WTC11 (cell line): ENCODE results near the gene TEAD1. TPM values are rescaled to one million over a fixed set of nuclear protein-coding genes. Genes with fewer than 3 reads are reported as not detected.

ENCODE experiments used
- ATAC-seq: fragments of 200-7000 bp; cut with Tn5 transposase; 2 replicates; pipeline ENCODE4 v1.10.0; 2021; ENCODE audit warnings: mild to moderate bottlenecking, moderate library complexity
- CTCF ChIA-PET: fragments of 300-600 bp; sonication (Branson Sonifier 250); formaldehyde crosslinking; loops from one replicate; lab custom pipeline; 2021; ENCODE audit warnings: antibody characterized with exemption; lab: Charles Lee
- POLR2A ChIA-PET: fragments of 350-600 bp; sonication (Branson Sonifier 250); formaldehyde crosslinking; loops from one replicate; lab custom pipeline; 2021; ENCODE audit warnings: antibody characterized with exemption; lab: Charles Lee
- DNase-seq: peaks from one replicate; pipeline ENCODE4 v3.0.0; 2021; ENCODE audit warnings: low spot score
- H3K27ac Mint-ChIP-seq: 2 replicates; pipeline ENCODE4 v1.8.0; 2021; ENCODE audit warnings: mixed read lengths
- H3K27me3 Mint-ChIP-seq: 2 replicates; pipeline ENCODE4 v1.8.0; 2021; ENCODE audit warnings: low read depth, mild to moderate bottlenecking, moderate library complexity, mixed read lengths
- H3K36me3 Mint-ChIP-seq: 2 replicates; pipeline ENCODE4 v1.8.0; 2021; ENCODE audit warnings: mixed read lengths
- H3K4me1 Mint-ChIP-seq: 2 replicates; pipeline ENCODE4 v1.8.0; 2022; ENCODE audit warnings: mixed read lengths
- H3K4me3 Mint-ChIP-seq: 2 replicates; pipeline ENCODE4 v1.8.0; 2021; ENCODE audit warnings: mild to moderate bottlenecking, moderate library complexity, mixed read lengths
- H3K9me3 Mint-ChIP-seq: 2 replicates; pipeline ENCODE4 v1.8.0; 2021; ENCODE audit warnings: mixed read lengths
- ATF1 ChIP-seq: sonication (generic); formaldehyde crosslinking; IDR thresholded peaks from 2 replicates; pipeline ENCODE4 v1.8.1; 2023; ENCODE audit warnings: mild to moderate bottlenecking, moderate library complexity, missing genetic modification reagents
- CBFB ChIP-seq: sonication (generic); formaldehyde crosslinking; IDR thresholded peaks from 2 replicates; pipeline ENCODE4 v1.8.1; 2022; ENCODE audit warnings: mild to moderate bottlenecking, low read depth, missing genetic modification reagents
- CREM ChIP-seq: sonication (generic); formaldehyde crosslinking; IDR thresholded peaks from 2 replicates; pipeline ENCODE4 v1.8.1; 2022; ENCODE audit warnings: mild to moderate bottlenecking, missing genetic modification reagents, moderate library complexity
- ELF4 ChIP-seq: sonication (generic); formaldehyde crosslinking; IDR thresholded peaks from 2 replicates; pipeline ENCODE4 v1.8.1; 2022; ENCODE audit warnings: low read depth, mild to moderate bottlenecking, moderate library complexity, missing genetic modification reagents
- GABPB1 ChIP-seq: sonication (generic); formaldehyde crosslinking; IDR thresholded peaks from 2 replicates; pipeline ENCODE4 v1.8.1; 2023; ENCODE audit warnings: mild to moderate bottlenecking, missing genetic modification reagents
- IRF2 ChIP-seq: sonication (generic); formaldehyde crosslinking; IDR thresholded peaks from 2 replicates; pipeline ENCODE4 v1.8.0; 2022; ENCODE audit warnings: low read depth, missing genetic modification reagents, borderline replicate concordance
- JAZF1 ChIP-seq: fragments of 250-450 bp; sonication (Bioruptor Pico); IDR thresholded peaks from 2 replicates; pipeline ENCODE4 v1.9.0; 2021; ENCODE audit warnings: moderate library complexity, mild to moderate bottlenecking, inconsistent platforms
- KAT7 ChIP-seq: sonication (generic); formaldehyde crosslinking; IDR thresholded peaks from 2 replicates; pipeline ENCODE4 v1.8.1; 2023; ENCODE audit warnings: missing genetic modification reagents, mild to moderate bottlenecking, borderline replicate concordance
- NFATC4 ChIP-seq: fragments of 250-450 bp; sonication (Bioruptor Pico); IDR thresholded peaks from 2 replicates; pipeline ENCODE4 v1.9.0; 2021; ENCODE audit warnings: mild to moderate bottlenecking
- NR2C2 ChIP-seq: sonication (generic); formaldehyde crosslinking; IDR thresholded peaks from 2 replicates; pipeline ENCODE4 v1.8.0; 2022; ENCODE audit warnings: mild to moderate bottlenecking, missing genetic modification reagents
- RELA ChIP-seq: sonication (generic); formaldehyde crosslinking; IDR thresholded peaks from 2 replicates; pipeline ENCODE4 v1.8.1; 2022; ENCODE audit warnings: missing genetic modification reagents, mild to moderate bottlenecking, borderline replicate concordance
- SMAD3 ChIP-seq: sonication (generic); formaldehyde crosslinking; IDR thresholded peaks from 2 replicates; pipeline ENCODE4 v1.8.0; 2022; ENCODE audit warnings: missing genetic modification reagents, mild to moderate bottlenecking, borderline replicate concordance
- SOX15 ChIP-seq: fragments of 250-450 bp; sonication (Bioruptor Pico); IDR thresholded peaks from 2 replicates; pipeline ENCODE4 v1.9.0; 2021; ENCODE audit warnings: mild to moderate bottlenecking
- TEAD4 ChIP-seq: sonication (generic); formaldehyde crosslinking; IDR thresholded peaks from 2 replicates; pipeline ENCODE4 v1.8.0; 2022; ENCODE audit warnings: mild to moderate bottlenecking, missing genetic modification reagents
- ZBTB21 ChIP-seq: sonication (generic); formaldehyde crosslinking; IDR thresholded peaks from 2 replicates; pipeline ENCODE4 v1.8.1; 2023; ENCODE audit warnings: mild to moderate bottlenecking, missing genetic modification reagents, borderline replicate concordance
- ZNF317 ChIP-seq: sonication (generic); formaldehyde crosslinking; IDR thresholded peaks from 2 replicates; pipeline ENCODE4 v1.8.1; 2023; ENCODE audit warnings: low read depth, mild to moderate bottlenecking, moderate library complexity, missing genetic modification reagents, borderline replicate concordance
- ZNF423 ChIP-seq: fragments of 250-450 bp; sonication (Bioruptor Pico); IDR thresholded peaks from 2 replicates; pipeline ENCODE4 v2.1.2; 2022; ENCODE audit warnings: mild to moderate bottlenecking, moderate library complexity
- ZNF671 ChIP-seq: fragments of 250-450 bp; sonication (Bioruptor Pico); IDR thresholded peaks from 2 replicates; pipeline ENCODE4 v1.8.0; 2021; ENCODE audit warnings: mild to moderate bottlenecking
- total RNA-seq: library from RNA; stranded (reverse); gene quantifications from 3 replicates; pipeline ENCODE4 v1.2.3, GENCODE V29; 2021
- TF ChIP-seq, protein P1 (sequence below): sonication (generic); formaldehyde crosslinking; IDR thresholded peaks from 2 replicates; pipeline ENCODE4 v1.8.1; 2022; ENCODE audit warnings: low read depth, mild to moderate bottlenecking, moderate library complexity, missing genetic modification reagents, borderline replicate concordance
- TF ChIP-seq, protein P2 (sequence below): sonication (generic); formaldehyde crosslinking; IDR thresholded peaks from 2 replicates; pipeline ENCODE4 v1.8.0; 2023; ENCODE audit warnings: missing genetic modification reagents
- TF ChIP-seq, protein P3 (sequence below): sonication (generic); formaldehyde crosslinking; IDR thresholded peaks from 2 replicates; pipeline ENCODE4 v1.8.0; 2022; ENCODE audit warnings: mild to moderate bottlenecking, missing genetic modification reagents
- TF ChIP-seq, protein P4 (sequence below): fragments of 250-450 bp; sonication (Bioruptor Pico); IDR thresholded peaks from 2 replicates; pipeline ENCODE4 v1.9.0; 2021; ENCODE audit warnings: mild to moderate bottlenecking
- TF ChIP-seq, protein P5 (sequence below): fragments of 250-450 bp; sonication (Bioruptor Pico); IDR thresholded peaks from 2 replicates; pipeline ENCODE4 v1.8.0; 2021; ENCODE audit warnings: mild to moderate bottlenecking
- TF ChIP-seq, protein P6 (sequence below): sonication (generic); formaldehyde crosslinking; IDR thresholded peaks from 2 replicates; pipeline ENCODE4 v1.8.0; 2023; ENCODE audit warnings: mild to moderate bottlenecking, missing genetic modification reagents

TEAD1 gene
- total RNA-seq, 1 experiment from 2014 or later = 79.9 TPM

DNA sequence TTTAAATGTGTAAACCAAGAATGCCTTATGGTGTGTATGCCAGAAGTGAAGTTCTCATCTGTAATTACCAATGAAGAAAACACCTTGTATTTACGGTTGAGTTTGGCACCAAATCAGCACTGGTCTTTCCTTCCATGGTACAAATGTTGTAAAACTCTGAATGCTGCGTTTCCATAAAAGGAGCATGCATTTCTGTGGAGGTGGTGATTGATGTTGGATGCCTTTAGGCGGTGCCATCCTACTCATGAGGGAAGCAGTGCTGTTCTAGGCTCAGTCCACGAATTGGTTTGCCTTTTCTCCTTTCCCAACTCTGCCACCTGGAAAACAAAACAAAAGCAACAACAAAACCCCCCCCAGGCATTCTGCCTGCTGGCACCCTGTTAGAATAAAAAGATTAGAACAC lies 124.4 kb downstream of the TEAD1 start (continued):
- TF ChIP-seq ZNF423 (CRISPR knock-in tag) = no peak
- TF ChIP-seq SMAD3 (CRISPR knock-in tag) = no peak
- TF ChIP-seq JAZF1 (CRISPR knock-in tag) = no peak
- TF ChIP-seq ZBTB21 (CRISPR knock-in tag) = no peak
- TF ChIP-seq ELF4 (CRISPR knock-in tag) = no peak
- no peak for TF ChIP-seq RELA (CRISPR knock-in tag)
- TF ChIP-seq, all 79 proteins: peak for 0

DNA sequence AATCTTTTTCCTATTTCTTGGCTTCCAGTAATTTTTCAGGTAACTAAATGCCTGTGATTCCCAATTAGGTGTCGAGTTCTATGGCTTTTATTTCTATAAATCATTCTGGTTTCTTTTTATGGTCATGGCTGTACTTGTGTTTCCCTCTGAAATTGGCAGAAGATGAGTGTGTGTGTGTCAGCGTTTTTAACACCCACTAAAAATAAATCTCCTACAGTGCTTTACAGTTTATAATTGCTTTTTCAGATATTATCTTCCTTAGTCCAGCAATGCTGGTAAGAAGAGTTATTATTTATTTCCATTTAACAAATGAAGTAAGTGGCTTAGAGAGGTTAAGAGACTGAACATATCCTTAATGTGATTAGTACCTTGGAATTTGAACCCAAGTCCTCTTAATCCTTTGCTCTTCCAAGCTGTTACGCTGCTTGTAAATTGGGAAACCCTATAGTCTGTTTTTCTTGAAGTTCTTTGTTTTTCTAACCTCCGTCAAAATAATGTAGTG lies 125.2 kb downstream of the TEAD1 start:
- ChIA-PET POLR2A (interaction anchor here (2.0 kb wide), 1 partner anchor 65 kb away, joined by 9 read pairs; no protein-coding TSS in a partner anchor), CTCF (interaction anchor here (0.9 to 1.7 kb wide), 4 partner anchors 65 to 433 kb away, joined by 3 to 7 read pairs (median 4); no protein-coding TSS in a partner anchor)
- H3K9me3 Mint-ChIP-seq = no peaks in the 10 kb centered on the region
- DNase-seq = no peak
- H3K27me3 Mint-ChIP-seq = no peaks in the 10 kb centered on the region
- peaks cover 77% of the 10 kb centered on the region for H3K4me1 Mint-ChIP-seq
- peaks cover 8% of the 10 kb centered on the region for H3K36me3 Mint-ChIP-seq
- peak overlapping the region; percentile 94; the same call in 1 of the 2 replicates for H3K27ac Mint-ChIP-seq
- no peak for ATAC-seq
- TF ChIP-seq, protein P1, sequence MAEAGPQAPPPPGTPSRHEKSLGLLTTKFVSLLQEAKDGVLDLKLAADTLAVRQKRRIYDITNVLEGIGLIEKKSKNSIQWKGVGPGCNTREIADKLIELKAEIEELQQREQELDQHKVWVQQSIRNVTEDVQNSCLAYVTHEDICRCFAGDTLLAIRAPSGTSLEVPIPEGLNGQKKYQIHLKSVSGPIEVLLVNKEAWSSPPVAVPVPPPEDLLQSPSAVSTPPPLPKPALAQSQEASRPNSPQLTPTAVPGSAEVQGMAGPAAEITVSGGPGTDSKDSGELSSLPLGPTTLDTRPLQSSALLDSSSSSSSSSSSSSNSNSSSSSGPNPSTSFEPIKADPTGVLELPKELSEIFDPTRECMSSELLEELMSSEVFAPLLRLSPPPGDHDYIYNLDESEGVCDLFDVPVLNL (CRISPR knock-in tag) = no peak
- TF ChIP-seq NR2C2 (CRISPR knock-in tag) = no peak
- TF ChIP-seq, protein P2, sequence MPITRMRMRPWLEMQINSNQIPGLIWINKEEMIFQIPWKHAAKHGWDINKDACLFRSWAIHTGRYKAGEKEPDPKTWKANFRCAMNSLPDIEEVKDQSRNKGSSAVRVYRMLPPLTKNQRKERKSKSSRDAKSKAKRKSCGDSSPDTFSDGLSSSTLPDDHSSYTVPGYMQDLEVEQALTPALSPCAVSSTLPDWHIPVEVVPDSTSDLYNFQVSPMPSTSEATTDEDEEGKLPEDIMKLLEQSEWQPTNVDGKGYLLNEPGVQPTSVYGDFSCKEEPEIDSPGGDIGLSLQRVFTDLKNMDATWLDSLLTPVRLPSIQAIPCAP (CRISPR knock-in tag) = no peak
- TF ChIP-seq, protein P3, sequence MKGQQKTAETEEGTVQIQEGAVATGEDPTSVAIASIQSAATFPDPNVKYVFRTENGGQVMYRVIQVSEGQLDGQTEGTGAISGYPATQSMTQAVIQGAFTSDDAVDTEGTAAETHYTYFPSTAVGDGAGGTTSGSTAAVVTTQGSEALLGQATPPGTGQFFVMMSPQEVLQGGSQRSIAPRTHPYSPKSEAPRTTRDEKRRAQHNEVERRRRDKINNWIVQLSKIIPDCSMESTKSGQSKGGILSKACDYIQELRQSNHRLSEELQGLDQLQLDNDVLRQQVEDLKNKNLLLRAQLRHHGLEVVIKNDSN = no peak
- TF ChIP-seq GABPB1 (CRISPR knock-in tag) = no peak
- TF ChIP-seq, protein P4, sequence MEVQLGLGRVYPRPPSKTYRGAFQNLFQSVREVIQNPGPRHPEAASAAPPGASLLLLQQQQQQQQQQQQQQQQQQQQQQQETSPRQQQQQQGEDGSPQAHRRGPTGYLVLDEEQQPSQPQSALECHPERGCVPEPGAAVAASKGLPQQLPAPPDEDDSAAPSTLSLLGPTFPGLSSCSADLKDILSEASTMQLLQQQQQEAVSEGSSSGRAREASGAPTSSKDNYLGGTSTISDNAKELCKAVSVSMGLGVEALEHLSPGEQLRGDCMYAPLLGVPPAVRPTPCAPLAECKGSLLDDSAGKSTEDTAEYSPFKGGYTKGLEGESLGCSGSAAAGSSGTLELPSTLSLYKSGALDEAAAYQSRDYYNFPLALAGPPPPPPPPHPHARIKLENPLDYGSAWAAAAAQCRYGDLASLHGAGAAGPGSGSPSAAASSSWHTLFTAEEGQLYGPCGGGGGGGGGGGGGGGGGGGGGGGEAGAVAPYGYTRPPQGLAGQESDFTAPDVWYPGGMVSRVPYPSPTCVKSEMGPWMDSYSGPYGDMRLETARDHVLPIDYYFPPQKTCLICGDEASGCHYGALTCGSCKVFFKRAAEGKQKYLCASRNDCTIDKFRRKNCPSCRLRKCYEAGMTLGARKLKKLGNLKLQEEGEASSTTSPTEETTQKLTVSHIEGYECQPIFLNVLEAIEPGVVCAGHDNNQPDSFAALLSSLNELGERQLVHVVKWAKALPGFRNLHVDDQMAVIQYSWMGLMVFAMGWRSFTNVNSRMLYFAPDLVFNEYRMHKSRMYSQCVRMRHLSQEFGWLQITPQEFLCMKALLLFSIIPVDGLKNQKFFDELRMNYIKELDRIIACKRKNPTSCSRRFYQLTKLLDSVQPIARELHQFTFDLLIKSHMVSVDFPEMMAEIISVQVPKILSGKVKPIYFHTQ (CRISPR knock-in tag) = no peak
- TF ChIP-seq, protein P5, sequence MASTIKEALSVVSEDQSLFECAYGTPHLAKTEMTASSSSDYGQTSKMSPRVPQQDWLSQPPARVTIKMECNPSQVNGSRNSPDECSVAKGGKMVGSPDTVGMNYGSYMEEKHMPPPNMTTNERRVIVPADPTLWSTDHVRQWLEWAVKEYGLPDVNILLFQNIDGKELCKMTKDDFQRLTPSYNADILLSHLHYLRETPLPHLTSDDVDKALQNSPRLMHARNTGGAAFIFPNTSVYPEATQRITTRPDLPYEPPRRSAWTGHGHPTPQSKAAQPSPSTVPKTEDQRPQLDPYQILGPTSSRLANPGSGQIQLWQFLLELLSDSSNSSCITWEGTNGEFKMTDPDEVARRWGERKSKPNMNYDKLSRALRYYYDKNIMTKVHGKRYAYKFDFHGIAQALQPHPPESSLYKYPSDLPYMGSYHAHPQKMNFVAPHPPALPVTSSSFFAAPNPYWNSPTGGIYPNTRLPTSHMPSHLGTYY (CRISPR knock-in tag) = no peak
- no peak for TF ChIP-seq CREM
- no peak for TF ChIP-seq ZNF423 (CRISPR knock-in tag)
- TF ChIP-seq ZNF671 (CRISPR knock-in tag) = no peak
- TF ChIP-seq TEAD4 = no peak
- no peak for TF ChIP-seq ATF1 (CRISPR knock-in tag)
- TF ChIP-seq NFATC4 = no peak
- TF ChIP-seq IRF2 (CRISPR knock-in tag) = no peak
- TF ChIP-seq SOX15 = no peak
- TF ChIP-seq, protein P6, sequence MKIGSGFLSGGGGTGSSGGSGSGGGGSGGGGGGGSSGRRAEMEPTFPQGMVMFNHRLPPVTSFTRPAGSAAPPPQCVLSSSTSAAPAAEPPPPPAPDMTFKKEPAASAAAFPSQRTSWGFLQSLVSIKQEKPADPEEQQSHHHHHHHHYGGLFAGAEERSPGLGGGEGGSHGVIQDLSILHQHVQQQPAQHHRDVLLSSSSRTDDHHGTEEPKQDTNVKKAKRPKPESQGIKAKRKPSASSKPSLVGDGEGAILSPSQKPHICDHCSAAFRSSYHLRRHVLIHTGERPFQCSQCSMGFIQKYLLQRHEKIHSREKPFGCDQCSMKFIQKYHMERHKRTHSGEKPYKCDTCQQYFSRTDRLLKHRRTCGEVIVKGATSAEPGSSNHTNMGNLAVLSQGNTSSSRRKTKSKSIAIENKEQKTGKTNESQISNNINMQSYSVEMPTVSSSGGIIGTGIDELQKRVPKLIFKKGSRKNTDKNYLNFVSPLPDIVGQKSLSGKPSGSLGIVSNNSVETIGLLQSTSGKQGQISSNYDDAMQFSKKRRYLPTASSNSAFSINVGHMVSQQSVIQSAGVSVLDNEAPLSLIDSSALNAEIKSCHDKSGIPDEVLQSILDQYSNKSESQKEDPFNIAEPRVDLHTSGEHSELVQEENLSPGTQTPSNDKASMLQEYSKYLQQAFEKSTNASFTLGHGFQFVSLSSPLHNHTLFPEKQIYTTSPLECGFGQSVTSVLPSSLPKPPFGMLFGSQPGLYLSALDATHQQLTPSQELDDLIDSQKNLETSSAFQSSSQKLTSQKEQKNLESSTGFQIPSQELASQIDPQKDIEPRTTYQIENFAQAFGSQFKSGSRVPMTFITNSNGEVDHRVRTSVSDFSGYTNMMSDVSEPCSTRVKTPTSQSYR = no peak
- no peak for TF ChIP-seq CBFB (CRISPR knock-in tag)
- TF ChIP-seq ZNF317 (CRISPR knock-in tag) = no peak
- TF ChIP-seq KAT7 (CRISPR knock-in tag) = no peak
- peak overlapping the region; percentile 22; the same call in 1 of the 2 replicates for H3K4me3 Mint-ChIP-seq
